Thyroid gland (tissue), 4 donors: ENCODE measurements around the gene ZBTB42. TPM values are rescaled to one million over a fixed set of nuclear protein-coding genes. Genes with fewer than 3 reads are reported as not detected.

ENCODE experiments used
- DNase-seq, 2 donors: peaks; one replicate each; pipeline ENCODE4 v3.0.0-alpha.2; 2019
- H3K27ac ChIP-seq, 3 donors: fragments of 200-600 bp; sonication (generic); 1 replicate in 2 of 3; 2 replicates in 1 of 3; pipeline ENCODE4 v1.5.1; 2016 to 2019; ENCODE audit warnings: mild to moderate bottlenecking in 1 of 3, moderate library complexity in 1 of 3
- H3K27me3 ChIP-seq: fragments of 200-600 bp; sonication (generic); one replicate; pipeline ENCODE4 v1.5.1; 2019
- H3K36me3 ChIP-seq, 2 donors: fragments of 200-600 bp; sonication (generic); one replicate each; pipeline ENCODE4 v1.5.1; 2016 to 2019
- H3K4me1 ChIP-seq, 2 donors: fragments of 200-600 bp; sonication (generic); one replicate each; pipeline ENCODE4 v1.5.1; 2017 to 2019
- H3K4me3 ChIP-seq, 3 donors: fragments of 200-600 bp; sonication (generic); replicated peaks in 1 of 3; 1 replicate in 2 of 3; 2 replicates in 1 of 3; pipeline ENCODE4 v1.5.1; 2016; ENCODE audit warnings: mild to moderate bottlenecking in 1 of 3
- H3K9me3 ChIP-seq: fragments of 200-600 bp; sonication (generic); one replicate; pipeline ENCODE4 v1.5.1; 2017
- CTCF ChIP-seq, 6 experiments: fragments of 200-600 bp in 3 of 6; fragments of 450-650 bp in 3 of 6; sonication (generic) in 3 of 6; IDR thresholded peaks; one replicate each; pipeline ENCODE4 v1.5.1; 2016 to 2019; ENCODE audit warnings: antibody characterized with exemption in 6 of 6, mild to moderate bottlenecking in 2 of 6, inconsistent platforms in 1 of 6, moderate library complexity in 1 of 6
- POLR2A ChIP-seq, 2 donors: fragments of 450-650 bp; IDR thresholded peaks; one replicate each; pipeline ENCODE4 v1.6.1; 2017; ENCODE audit warnings: antibody characterized with exemption in 2 of 2, mild to moderate bottlenecking in 2 of 2, moderate library complexity in 1 of 2
- WGBS, 2 donors: methylation state at CpG; one replicate each; pipeline ENCODE4 v1.1.5; 2017; 5-methylcytosine and 5-hydroxymethylcytosine counted together
- intact Hi-C: fragments of 100-400 bp; cut with DNase I; formaldehyde crosslinking; loops from one replicate; pipeline ENCODE4 v1.15.1; 2023
- total RNA-seq, 4 donors: library from RNA; depleted of rRNA; stranded (reverse); fragments of >200 nt; gene quantifications; one replicate each; pipeline ENCODE4 v1.2.3, GENCODE V29; 2016

The ZBTB42 gene
- total RNA-seq, 4 donors from 2014 or later = 12.9 to 29.4 (median 16.8) TPM

- H3K27ac ChIP-seq = peak overlapping the region in 1 of 3 donors; percentile 62
- peaks cover 20 to 25% of the 10 kb centered on the region in 2 donors for H3K4me1 ChIP-seq
- no peak for DNase-seq
- H3K27me3 ChIP-seq = no peaks in the 10 kb centered on the region
- intact Hi-C loops = loop anchor here (2.0 to 10.0 kb wide), 2 partner anchors 55 to 275 kb away; no protein-coding TSS in a partner anchor
- TF ChIP-seq POLR2A (IDR thresholded peaks at IDR 0.05) (no peak), CTCF (IDR thresholded peaks at IDR 0.05) (no peak)
- no peak overlapping the region for H3K4me3 ChIP-seq
- no peaks in the 10 kb centered on the region for H3K9me3 ChIP-seq
- H3K36me3 ChIP-seq = peaks cover 22% of the 10 kb centered on the region in 2 donors
- 71 to 73% methylated on average over 17 to 18 of the region's 18 CpGs for WGBS, 2 donors
Measured at GRCh38 chr14:104769324-104770071, 31.4 kb upstream of the ZBTB42 start.

- H3K36me3 ChIP-seq = peaks cover 22% of the 10 kb centered on the region in 2 donors
- peaks cover 26 to 31% of the 10 kb centered on the region in 2 donors for H3K4me1 ChIP-seq
- intact Hi-C loops = loop anchor here (10.0 kb wide), 1 partner anchor 275 kb away; no protein-coding TSS in a partner anchor
- no peaks in the 10 kb centered on the region for H3K9me3 ChIP-seq
- no peak overlapping the region for H3K27ac ChIP-seq
- DNase-seq = no peak
- no peaks in the 10 kb centered on the region for H3K27me3 ChIP-seq
- H3K4me3 ChIP-seq = no peak overlapping the region
- no peak for TF ChIP-seq CTCF (IDR thresholded peaks at IDR 0.05)
- TF ChIP-seq POLR2A (IDR thresholded peaks at IDR 0.05) = no peak
- 86 to 90% methylated on average over 21 to 24 of the region's 24 CpGs for WGBS, 2 donors
Measured at GRCh38 chr14:104770072-104770579, 30.8 kb upstream of the ZBTB42 start.

GRCh38 chr14:104770851-104771272, 30.0 kb upstream of the ZBTB42 start:
- Histone ChIP-seq H3K9me3 (no peaks in the 10 kb centered on the region), H3K27ac (no peak overlapping the region), H3K4me1 (peaks cover 33 to 39% of the 10 kb centered on the region in 2 donors), H3K36me3 (peaks cover 22% of the 10 kb centered on the region in 2 donors), H3K27me3 (no peaks in the 10 kb centered on the region), H3K4me3 (no peak overlapping the region)
- no peak for DNase-seq
- 87 to 93% methylated on average over 5 of the region's 5 CpGs for whole genome bisulfite sequencing, 2 donors
- peak in 4 of 6 experiments; percentile 10 to 41 (median 25) for TF ChIP-seq CTCF (IDR thresholded peaks at IDR 0.05)
- TF ChIP-seq POLR2A (IDR thresholded peaks at IDR 0.05) = no peak
- intact Hi-C loops = loop anchor here (10.0 kb wide), 1 partner anchor 274 kb away; no protein-coding TSS in a partner anchor

- Histone ChIP-seq H3K9me3 (no peaks in the 10 kb centered on the region), H3K27ac (no peak overlapping the region), H3K4me1 (peaks cover 33 to 44% of the 10 kb centered on the region in 2 donors), H3K4me3 (no peak overlapping the region), H3K27me3 (no peaks in the 10 kb centered on the region), H3K36me3 (peaks cover 22% of the 10 kb centered on the region in 2 donors)
- TF ChIP-seq POLR2A (IDR thresholded peaks at IDR 0.05) (no peak), CTCF (IDR thresholded peaks at IDR 0.05) (no peak)
- intact Hi-C loops = loop anchor here (10.0 kb wide), 1 partner anchor 273 kb away; no protein-coding TSS in a partner anchor
- no peak for DNase-seq
- WGBS, 2 donors = 88 to 100% methylated on average over 2 to 4 of the region's 4 CpGs
Measured at GRCh38 chr14:104771374-104771773, 29.5 kb upstream of the ZBTB42 start.
